Parathyroid adenoma (tissue), 2 donors: Measurements from ENCODE around the gene USB1.

Experiments
- H2AFZ ChIP-seq: fragments of 300-600 bp; sonication (generic); one replicate; pipeline ENCODE4 v1.7.0; 2017; ENCODE audit warnings: antibody characterized with exemption, mild to moderate bottlenecking
- H3K27ac ChIP-seq: fragments of 300-600 bp; sonication (generic); one replicate; pipeline ENCODE4 v1.7.0; 2017
- H3K27me3 ChIP-seq: fragments of 300-600 bp; sonication (generic); one replicate; pipeline ENCODE4 v1.7.0; 2017; ENCODE audit warnings: low read length; ENCODE audit not compliant: control insufficient read depth, insufficient read depth
- H3K36me3 ChIP-seq: fragments of 300-600 bp; sonication (generic); one replicate; pipeline ENCODE4 v1.7.0; 2017; ENCODE audit warnings: low read length; ENCODE audit not compliant: control insufficient read depth, insufficient read depth
- H3K4me1 ChIP-seq: fragments of 300-600 bp; sonication (generic); one replicate; pipeline ENCODE4 v1.7.0; 2017; ENCODE audit warnings: control low read depth
- H3K4me2 ChIP-seq: fragments of 300-600 bp; sonication (generic); one replicate; pipeline ENCODE4 v1.7.0; 2017; ENCODE audit warnings: low read length
- H3K4me3 ChIP-seq: fragments of 300-600 bp; sonication (generic); one replicate; pipeline ENCODE4 v1.7.0; 2017; ENCODE audit warnings: low read depth, low read length
- H3K79me2 ChIP-seq: fragments of 300-600 bp; sonication (generic); one replicate; pipeline ENCODE4 v1.7.0; 2017; ENCODE audit warnings: control low read depth
- H3K9ac ChIP-seq: fragments of 300-600 bp; sonication (generic); one replicate; pipeline ENCODE4 v1.7.0; 2017; ENCODE audit warnings: mild to moderate bottlenecking
- H3K9me3 ChIP-seq: fragments of 300-600 bp; sonication (generic); one replicate; pipeline ENCODE4 v1.7.0; 2017; ENCODE audit warnings: low read length; ENCODE audit not compliant: control insufficient read depth
- CTCF ChIP-seq: fragments of 300-600 bp; sonication (generic); IDR thresholded peaks from one replicate; pipeline ENCODE4 v1.7.0; 2017; ENCODE audit warnings: antibody characterized with exemption, mild to moderate bottlenecking
- donor health status: primary hyperparathyroidism.

The USB1 gene

DNA sequence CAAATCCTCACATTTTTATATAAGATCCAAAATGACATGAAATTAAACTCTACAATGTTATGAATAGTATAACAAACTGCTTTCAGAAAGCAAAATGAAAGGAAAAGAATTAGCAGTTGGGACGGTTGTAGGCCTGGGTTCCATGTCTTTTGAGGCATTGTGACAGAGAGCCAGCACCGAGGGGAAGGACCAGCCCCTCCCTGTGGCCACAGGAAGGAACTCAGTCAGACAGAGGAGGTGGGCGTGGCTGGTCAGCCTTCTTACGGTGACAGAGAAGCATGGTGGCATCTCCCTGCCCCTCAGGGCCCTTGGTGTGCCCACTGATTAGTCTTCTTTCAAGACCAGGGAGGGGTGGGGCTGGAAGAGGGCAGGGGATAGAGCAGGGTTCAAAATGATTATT, 6.4 kb upstream of the USB1 start:
- Histone ChIP-seq H3K4me2 (no peak overlapping the region), H3K36me3 (no peaks in the 10 kb centered on the region), H3K27ac (no peak overlapping the region), H3K4me1 (peaks cover 8% of the 10 kb centered on the region), H3K79me2 (peaks cover 2% of the 10 kb centered on the region), H3K4me3 (no peak overlapping the region), H3K9me3 (no peaks in the 10 kb centered on the region), H3K9ac (no peak overlapping the region), H2AFZ (no peak overlapping the region), H3K27me3 (no peaks in the 10 kb centered on the region)
- peak; percentile 39 for TF ChIP-seq CTCF

GRCh38 chr16:57995721-57996405, 5.3 kb upstream of the USB1 start:
- H3K4me1 ChIP-seq = peaks cover 8% of the 10 kb centered on the region
- H3K4me3 ChIP-seq = no peak overlapping the region
- no peak overlapping the region for H3K9ac ChIP-seq
- no peak for TF ChIP-seq CTCF
- peaks cover 2% of the 10 kb centered on the region for H3K79me2 ChIP-seq
- H2AFZ ChIP-seq = no peak overlapping the region
- no peak overlapping the region for H3K4me2 ChIP-seq
- no peaks in the 10 kb centered on the region for H3K27me3 ChIP-seq
- no peaks in the 10 kb centered on the region for H3K36me3 ChIP-seq
- no peak overlapping the region for H3K27ac ChIP-seq
- H3K9me3 ChIP-seq = no peaks in the 10 kb centered on the region

DNA sequence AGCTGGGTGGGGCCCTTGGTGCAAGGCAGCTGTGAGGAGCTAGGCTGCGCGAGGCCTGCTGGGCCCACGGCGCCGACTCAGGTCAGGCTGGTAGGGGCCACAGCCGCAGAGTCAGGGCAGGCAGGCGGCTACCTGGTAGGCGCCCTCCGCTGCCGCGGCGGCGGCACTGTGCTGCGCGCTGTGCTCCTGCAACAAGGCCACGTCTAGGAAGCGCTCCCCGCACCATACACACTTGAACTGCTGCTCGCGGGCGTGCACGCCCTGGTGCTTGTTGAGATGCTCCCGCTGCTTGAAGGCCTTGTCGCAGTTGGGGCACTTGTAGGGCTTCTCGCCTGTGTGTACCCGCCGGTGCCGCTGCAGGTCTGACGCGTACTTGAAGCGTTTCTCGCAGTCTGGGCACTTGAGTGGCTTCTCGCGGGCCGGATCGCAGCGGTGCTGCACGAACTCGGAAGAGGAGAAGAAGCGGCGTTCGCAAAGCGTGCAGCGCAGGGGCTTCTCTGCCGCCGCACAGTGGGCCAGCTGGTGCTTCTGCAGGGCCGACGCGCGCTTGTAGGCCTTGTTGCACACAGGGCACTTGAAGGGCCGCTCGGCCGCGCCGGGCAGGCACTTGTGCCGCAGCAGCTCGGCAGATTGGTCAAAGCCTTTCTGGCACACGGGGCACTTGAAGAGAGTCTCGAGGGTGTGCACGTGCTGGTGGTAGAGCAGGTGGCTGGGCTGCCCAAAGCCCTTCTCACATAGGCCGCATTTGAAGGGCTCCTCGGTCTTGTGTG, 4.6 kb upstream of the USB1 start:
- H3K4me1 ChIP-seq = peaks cover 8% of the 10 kb centered on the region
- no peak overlapping the region for H3K27ac ChIP-seq
- no peaks in the 10 kb centered on the region for H3K27me3 ChIP-seq
- no peak overlapping the region for H3K4me2 ChIP-seq
- H2AFZ ChIP-seq = no peak overlapping the region
- no peak overlapping the region for H3K9ac ChIP-seq
- H3K9me3 ChIP-seq = no peaks in the 10 kb centered on the region
- no peak for TF ChIP-seq CTCF
- no peaks in the 10 kb centered on the region for H3K36me3 ChIP-seq
- peaks cover 2% of the 10 kb centered on the region for H3K79me2 ChIP-seq
- no peak overlapping the region for H3K4me3 ChIP-seq

GRCh38 chr16:57997176-57997527, 4.1 kb upstream of the USB1 start:
- H3K27me3 ChIP-seq = no peaks in the 10 kb centered on the region
- no peaks in the 10 kb centered on the region for H3K9me3 ChIP-seq
- no peak overlapping the region for H3K4me2 ChIP-seq
- H3K9ac ChIP-seq = no peak overlapping the region
- no peak for TF ChIP-seq CTCF
- H3K79me2 ChIP-seq = peaks cover 2% of the 10 kb centered on the region
- no peak overlapping the region for H2AFZ ChIP-seq
- H3K36me3 ChIP-seq = no peaks in the 10 kb centered on the region
- no peak overlapping the region for H3K27ac ChIP-seq
- no peak overlapping the region for H3K4me3 ChIP-seq
- H3K4me1 ChIP-seq = peaks cover 8% of the 10 kb centered on the region
